HG02759 (cell line): ENCODE measurements around the gene NR5A2.

Experiments
- ATAC-seq: cut with Tn5 transposase; IDR thresholded peaks from one replicate; pipeline ENCODE4 v1.9.1; 2021; ENCODE audit warnings: mild to moderate bottlenecking, moderate library complexity; ENCODE audit not compliant: unreplicated experiment

NR5A2 gene

DNA sequence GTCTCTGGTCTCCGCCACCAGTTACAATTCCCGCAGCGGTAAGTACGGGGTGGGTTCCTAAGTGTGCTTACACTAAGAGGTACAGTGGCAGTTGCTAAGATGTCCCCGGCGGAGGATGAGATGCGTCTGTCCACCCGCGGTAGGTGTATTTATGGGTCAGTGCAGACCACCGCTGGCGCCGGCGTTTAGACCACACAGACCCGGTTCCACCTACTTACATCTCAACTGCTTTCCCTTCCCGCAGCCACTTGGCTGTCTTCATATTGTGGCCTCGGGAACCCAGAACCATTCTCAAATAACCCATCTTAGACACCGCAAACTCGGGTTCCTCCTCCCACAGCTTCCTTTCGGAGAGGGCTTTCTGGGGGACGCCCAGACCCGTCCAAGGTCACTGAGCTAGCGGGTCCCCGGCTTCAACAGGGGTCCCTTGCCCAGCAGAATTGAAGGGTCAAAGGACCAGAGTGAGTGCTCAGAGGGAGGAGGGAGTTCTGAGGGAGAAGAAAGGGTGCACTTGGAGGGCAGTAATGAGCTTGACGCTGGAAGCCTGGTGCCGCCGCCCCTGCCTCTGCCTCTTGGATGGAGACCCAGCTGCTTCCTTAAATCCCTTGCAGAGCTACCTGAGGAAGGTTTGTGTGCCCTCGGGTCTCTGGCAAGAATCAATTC is 8.6 kb downstream of the NR5A2 start:
- ATAC-seq, result no peak

DNA sequence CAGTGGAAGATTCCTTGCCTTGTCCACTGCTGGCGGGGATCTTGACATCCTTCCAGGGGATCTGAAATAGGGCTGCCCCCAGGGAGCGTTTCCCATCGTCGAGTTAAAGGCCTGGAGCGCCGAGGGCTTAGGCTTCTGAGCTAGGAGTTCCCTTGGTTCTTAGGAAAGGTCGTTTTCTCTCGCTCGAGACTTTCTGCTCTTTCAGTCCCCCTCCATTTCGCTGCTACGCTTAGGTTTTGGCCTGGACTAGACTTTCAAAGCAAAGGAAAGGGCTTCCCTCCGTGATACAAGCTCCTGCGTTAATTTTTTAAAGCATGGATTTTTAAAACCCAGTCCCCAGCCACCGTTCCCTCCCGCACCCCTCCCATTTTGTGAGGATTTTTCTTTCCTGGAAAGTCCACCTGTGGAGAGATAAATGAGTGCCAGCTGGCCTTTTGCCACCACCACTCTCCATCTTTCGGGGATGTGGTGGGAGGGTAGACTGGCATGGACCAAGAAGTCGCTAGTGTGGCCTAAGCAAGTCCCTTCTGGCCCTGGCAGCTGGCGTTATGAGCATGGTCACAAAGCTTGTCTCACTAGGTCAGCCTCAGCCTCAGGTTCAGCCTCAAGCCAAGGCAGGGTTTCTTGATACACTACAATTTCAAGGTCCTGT is 9.2 kb downstream of the NR5A2 start:
- ATAC-seq, result no peak

DNA sequence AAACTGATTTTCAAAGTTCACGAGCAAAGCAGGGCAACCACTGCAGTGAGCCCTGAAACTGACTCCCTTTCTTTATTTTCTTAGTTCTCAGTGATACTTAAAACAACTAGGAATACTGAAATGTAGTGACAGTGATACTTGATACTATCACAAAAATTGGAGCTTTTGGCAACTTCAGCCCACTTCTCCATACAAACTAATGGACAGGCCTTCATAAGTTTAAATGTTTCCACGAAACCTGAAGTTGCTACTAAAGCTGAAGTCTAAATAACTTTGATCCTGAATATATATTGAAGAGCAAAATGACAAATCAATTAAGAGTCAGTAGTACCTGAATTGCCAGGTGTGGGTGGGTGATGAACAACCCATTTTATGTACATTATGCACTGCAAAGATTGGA is 10.0 kb downstream of the NR5A2 start:
- no peak for ATAC-seq

DNA sequence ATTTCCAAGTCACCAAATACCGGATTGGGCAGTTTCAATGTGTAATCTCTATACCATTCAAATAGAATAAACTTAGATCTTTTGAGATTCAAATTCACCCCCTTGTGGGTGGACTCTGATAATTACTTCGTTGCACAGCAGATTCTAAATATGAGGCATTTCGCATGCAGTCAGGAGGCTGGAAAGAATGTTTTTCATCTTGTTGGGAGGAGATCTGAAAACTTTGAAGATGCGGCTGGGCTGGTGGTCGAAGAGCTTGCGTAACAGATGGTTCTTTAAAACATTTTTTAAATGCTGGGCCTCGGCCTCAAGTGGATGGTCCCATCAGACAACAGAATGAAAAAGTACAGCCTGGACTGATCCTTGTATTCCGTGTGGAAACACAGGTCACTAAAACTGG is 10.4 kb downstream of the NR5A2 start:
- no peak for ATAC-seq

DNA sequence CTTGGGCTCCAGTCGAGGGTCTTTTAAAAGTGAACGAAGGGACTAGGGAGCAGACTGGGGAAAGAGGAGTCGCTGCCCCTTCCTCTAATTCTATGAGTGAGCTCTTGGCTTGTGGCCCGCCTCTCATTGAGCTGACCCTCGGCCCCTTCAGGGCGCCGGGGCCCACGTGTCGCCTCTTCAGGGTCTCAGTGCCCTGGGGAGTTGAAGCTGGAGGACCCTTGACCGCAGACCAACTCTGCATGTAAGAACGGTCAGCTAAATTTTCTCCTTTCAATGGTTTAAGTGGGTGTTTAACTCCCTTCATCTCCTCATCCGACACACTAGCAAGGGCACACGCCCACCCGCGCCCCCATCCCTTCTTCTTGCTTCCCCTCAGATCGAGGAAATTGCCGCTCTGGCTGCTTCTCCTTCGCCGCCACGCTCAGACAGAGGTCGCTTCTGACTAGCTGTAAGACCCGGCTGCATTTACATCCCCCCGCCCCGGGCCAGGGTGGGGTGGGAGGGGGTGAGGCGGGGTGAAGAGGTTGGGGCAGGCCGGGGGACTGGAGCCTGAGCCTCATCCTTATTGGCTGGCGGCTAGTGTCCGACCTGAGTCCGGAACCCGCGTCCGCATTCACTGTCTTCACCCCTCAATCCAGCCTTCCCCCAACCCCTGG is 10.9 kb downstream of the NR5A2 start:
- ATAC-seq, result no peak

DNA sequence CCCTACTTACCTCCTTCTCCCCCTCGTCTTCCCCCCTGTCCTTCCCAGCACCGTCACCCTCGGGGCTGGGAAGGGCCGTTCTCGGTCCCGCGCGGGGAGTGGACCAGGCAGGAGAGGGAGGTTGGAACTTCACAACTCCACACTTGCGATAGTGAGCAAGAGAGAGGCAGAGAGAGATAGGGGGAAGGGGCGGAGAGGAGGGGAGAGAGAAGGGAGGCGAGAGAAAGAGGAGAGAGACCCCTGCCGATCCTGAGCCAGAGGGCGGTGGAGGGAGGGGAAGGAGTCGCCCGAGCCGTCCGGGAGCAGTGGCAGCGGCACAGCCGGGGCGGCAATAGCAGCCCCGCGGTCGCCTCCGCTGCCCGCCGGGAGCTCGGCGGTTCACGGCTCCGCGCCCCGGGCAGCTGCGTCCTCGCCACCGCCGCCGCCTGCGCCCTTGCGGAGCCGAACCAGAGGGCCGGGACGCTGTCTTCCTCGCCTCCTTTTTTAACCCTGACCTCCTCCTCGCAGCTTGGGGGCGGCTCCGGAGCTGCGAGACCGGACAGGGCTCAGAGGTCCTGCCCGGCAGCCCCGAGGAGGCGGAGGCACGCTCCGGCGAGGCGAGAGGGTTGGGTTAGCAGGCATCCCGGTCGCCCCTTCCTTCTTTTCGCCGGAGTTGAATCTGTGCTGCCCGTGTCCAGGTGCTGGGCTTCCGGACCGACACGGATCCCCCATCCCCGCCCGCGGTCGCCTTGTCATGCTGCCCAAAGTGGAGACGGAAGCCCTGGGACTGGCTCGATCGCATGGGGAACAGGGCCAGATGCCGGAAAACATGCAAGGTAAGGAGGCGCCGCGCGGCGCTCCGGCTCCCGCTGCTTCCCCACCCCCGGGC is 11.7 kb downstream of the NR5A2 start:
- ATAC-seq, result peak; percentile 40

DNA sequence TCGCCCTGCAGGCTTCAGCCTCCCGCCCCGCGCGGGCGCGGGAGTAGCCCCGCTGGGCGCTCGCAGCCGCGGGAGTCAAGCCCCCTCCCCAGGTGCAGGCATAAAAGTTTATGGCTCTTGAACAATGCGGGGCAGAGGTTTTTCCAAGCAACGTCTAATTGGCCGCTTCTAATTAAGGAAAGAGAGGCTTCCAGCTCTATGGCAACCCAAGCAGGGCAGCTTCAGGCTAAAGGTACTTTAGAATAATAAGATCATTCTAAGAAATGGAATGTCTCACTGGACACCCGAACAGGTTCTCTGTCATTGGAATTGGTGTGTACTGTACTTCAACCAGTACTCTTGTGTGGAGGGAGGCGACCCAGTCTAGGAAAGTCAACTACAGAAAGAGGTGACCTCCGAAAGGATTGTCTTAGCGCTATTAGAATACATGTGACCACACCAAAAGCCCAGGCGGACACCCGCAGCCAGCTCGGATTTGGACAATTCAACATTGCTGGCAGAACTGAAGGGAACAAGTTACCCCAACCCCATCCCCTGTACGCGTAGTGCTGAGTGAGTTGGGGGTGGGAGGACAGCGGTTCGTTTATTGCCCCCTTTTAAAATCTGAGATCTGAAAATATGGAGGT is 12.5 kb downstream of the NR5A2 start:
- no peak for ATAC-seq

DNA sequence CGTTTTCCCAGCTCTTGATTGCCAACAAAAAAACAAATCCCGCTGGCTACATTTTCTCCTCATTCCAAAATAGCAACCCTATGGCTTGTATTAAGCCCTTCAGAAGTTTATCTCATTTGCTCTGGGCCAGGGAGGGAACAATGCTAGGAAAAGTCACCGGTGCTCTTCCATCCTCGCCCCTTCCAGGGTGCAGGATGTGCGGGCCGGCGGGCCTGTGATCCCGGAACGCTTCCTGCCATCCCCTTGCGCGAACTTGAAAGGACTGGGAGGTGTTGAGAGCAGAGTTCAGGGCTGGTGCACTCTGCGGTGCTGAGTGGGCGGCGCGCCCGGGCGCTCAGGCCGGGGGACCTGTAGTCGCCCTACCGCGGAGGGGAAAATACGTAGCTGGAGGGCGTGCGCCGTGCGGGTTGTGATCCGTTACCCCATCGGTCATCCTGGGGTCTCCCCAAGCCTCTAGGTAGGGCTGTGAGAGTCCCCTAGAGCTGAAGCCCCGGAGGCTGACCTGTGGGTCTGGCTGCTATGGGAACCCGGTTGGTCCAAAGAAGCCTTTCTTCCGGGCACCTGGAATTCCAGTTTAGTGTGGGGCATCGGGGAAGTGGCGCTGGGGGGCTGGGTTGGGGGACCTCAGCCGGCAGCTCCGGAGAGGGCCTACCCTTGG is 13.1 kb downstream of the NR5A2 start:
- no peak for ATAC-seq

DNA sequence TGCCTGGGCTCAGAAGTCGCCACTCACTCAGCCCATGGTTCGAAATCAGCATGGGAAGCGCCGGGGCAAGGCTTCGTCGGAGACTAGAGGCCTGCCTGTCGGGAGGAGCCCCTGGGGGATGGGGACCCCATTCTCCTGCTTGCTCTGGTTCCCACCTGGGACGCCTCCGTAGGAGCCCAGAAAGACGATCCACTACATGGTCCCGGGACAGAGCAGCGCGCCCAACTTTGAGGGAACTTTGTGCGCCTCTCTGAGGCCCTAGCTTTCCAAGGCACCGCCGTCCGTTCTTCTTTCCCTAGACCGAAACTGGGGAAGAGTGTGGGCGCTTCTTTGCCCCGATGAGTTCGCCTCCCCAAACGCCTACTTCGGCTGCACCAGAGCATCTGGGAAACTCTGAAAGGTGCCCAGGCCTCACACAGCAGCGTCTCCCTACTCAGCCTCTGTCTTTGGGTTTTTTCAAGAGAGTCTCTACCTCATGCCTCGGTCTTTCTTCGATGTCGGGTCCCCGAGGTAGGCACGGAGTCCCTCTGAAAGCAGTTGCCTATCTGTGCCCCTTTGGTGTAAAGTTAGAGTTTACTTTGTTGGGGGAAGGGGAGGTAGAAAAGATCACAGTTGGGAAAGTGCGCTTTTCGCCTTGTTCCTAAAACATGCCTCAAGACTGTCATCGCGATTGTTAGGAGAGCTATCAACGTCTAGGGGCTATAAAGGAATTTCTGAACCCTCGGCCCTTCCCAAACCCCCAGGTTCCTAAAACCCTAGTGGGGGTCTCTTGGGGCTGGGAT is 14.0 kb downstream of the NR5A2 start:
- ATAC-seq, result no peak

DNA sequence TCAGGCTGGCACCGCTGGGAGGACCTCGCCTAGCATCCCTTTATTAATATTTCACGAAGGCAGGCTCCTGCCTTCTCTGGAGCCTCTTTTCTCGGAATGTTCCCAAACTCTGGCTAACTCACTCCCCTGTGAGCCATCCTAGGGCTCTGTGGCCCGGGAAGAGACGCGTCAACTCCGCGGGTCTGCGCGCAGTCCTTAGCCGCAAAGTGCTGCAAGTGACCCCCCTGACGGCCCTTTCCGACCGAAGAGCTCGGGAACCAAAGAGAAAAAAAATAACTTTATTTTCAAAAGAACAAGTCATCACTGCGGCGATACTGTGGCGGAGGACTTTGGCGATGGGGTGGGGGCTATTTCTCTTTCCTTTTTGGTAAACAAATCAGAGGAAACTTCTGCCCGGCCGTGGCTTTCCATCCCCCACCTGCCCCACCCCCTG is 14.6 kb downstream of the NR5A2 start:
- ATAC-seq, result no peak

DNA sequence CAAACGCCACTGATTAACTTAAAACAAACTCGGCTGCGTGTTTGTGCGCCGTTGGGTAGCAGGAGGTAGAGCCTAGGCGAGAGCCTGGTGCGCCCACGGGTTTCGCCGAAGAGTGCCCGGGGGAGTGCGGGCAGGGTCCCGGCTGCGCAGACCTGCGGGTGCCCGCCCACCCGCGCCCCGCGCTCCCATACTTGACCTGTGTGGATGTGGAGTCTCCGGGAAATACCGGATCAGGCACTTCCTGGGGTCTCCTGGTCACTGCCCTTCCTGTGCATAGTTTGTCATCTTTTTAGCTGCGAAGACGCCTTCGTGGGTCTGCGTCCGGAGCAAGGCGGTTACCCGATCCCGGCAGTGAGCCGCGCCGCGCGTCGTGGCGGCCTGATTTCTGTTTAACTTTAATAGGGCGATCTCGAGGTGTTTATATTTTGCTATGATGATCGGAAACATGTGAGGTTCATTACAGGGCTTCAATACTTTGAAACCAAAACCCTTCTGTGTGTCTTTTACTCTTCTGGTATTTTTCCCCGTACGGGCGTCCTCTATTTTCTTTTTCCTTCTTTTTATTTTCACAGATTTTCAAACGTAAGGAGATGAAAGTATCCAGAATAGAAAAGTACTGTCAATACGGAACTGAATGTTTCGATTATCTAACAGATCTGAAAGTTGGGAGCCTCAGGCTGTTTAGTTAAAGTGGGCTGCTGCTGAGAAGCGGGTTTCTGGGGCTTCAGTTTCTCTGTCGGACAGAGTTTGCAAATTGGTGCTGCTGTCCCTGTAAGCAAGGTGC is 15.2 kb downstream of the NR5A2 start:
- ATAC-seq, result no peak

DNA sequence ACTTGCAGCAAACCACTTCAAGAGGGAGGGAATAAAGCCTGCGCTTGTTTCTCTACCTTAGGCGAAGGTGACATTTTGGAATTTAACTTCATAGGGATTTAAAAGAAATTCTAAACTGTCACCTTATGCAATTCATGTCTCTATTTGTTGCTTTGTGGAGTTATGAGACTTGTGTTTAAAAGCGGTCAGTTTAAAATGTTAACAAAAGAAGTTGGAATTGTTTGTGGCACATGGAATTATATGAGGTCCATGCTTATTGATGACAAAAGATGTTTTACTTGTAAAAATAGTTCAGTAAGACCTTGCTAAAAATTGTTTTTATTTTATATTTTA is 15.8 kb downstream of the NR5A2 start:
- ATAC-seq, result no peak

DNA sequence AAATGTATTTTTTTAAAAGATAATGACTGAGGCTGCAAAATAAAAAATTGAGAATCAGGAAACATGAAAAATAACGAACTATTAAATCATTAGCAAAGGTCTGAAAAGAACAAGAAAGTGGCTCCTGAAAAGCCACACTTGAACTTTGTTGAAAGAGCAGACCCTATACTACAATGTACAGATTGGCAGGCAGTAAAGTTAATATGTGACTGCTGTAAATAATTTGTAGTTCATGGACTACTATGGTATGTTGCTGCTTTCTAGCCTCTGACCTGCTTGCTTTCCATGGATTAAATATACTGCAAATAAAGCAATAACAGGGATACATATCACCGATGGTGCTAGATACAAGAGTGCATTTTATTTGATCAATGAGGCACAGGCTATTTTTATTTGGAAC is 18.6 kb downstream of the NR5A2 start:
- no peak for ATAC-seq

DNA sequence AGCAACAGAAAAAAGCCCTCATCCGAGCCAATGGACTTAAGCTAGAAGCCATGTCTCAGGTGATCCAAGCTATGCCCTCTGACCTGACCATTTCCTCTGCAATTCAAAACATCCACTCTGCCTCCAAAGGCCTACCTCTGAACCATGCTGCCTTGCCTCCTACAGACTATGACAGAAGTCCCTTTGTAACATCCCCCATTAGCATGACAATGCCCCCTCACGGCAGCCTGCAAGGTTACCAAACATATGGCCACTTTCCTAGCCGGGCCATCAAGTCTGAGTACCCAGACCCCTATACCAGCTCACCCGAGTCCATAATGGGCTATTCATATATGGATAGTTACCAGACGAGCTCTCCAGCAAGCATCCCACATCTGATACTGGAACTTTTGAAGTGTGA is 20.7 kb downstream of the NR5A2 start:
- ATAC-seq, result no peak

DNA sequence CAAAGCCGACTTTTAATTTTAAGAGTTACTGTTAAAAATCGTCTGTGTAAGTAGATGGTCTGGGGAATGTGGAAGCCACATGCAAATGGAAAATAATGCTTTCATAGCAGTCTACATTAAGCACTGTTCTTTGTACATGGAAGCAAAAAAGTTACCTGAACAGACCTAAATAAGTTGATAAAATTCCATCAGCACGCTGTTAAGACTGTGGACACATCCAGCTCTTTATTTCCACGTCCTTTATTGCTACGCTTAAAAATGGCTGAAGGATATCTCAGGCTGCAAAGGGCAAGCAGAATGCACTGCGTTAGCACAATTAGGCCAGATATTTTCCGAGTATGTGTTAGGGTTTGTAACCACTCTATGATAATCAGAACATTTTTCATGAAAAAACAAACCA is 22.3 kb downstream of the NR5A2 start:
- no peak for ATAC-seq

DNA sequence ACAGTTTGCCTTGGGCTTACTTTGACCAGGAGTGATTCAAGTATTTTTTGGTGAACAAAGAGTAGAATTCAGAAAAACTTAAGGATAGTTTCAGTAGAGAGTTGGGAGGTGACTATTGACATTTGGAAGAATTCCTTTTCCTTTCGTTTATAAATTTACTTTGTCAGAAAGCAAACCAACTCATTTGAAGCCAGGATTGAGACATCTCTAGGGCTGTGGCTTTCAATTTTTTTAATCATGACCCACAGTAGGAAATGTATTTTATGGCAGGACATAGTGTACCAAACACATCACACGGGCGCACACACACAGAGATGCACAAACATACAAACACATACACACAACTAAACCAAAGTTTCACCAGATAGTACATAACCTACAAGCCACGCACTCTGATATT is 24.1 kb downstream of the NR5A2 start:
- no peak for ATAC-seq

DNA sequence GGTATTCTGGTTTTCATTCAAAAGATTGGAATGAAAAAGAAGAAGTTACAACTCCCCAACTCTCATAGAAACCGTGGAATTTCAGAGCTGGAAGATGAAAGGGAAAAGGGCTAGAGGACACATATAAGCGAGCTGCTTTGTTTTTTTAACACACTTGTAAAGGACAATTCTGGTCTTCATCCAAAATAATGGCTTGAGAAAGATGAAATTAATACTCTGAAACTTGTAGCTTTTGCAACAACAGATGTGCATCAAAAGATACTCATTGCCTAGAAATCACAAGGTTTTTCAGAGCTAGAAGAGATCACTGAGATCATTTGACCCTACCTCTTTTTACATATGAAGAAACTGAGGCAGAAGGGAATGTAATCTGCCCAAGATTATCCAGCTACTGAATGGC is 25.6 kb downstream of the NR5A2 start:
- no peak for ATAC-seq

DNA sequence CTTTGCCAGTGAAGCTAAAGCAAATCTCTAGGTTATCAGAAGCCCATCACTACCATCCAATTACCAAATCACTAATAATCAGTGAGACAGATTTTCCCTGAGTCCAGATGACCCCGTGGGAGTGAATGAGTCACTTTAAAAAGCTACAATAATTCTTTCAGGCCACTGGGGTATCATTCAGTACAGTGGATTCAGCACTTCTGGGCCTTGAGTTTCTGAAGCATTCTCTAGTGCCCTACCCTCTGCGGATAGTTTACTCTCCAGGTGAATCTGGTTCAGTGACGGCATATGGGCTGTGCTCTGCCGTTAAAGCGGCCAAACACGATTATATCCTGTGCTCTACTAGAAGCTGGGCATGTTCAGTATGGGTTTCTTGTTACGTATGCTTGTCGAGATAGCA is 26.1 kb downstream of the NR5A2 start:
- ATAC-seq, result no peak

DNA sequence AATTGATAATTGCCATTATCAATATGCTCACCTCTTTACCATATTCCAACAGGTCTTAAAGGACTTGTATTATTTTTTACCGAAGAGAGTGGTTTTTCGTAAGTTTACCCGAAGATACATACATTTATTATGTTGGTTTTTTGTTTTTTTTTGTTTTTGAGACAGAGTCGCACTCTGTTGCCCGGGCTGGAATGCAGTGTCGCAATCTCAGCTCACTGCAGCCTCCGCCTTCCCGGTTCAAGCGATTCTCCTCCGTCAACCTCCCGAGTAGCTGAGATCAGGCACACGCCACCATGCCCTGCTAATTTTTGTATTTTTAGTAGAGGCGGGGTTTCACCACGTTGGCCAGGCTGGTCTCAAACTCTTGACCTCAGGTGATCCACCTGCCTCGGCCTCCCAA is 30.8 kb downstream of the NR5A2 start:
- ATAC-seq, result no peak
